H4 (cell line): ENCODE data around the gene WDR27. TPM values are rescaled to one million over a fixed set of nuclear protein-coding genes. Genes with fewer than 3 reads are reported as not detected.
A peak's percentile ranks its signal among the peaks of the same experiment; 100 is the strongest.
"Not testable (repeated sequence)": the region's sequence is repeated elsewhere in the genome, so short reads cannot be mapped to it uniquely, and the experiment has no call there.

Source experiments
- DNase-seq: peaks from one replicate; pipeline ENCODE4 v3.0.0-alpha.2; 2015; ENCODE audit warnings: low spot score
- total RNA-seq: library from RNA; depleted of rRNA; stranded (reverse); fragments of >200 nt; shearing (Covaris generic); gene quantifications from 2 replicates; pipeline ENCODE4 v1.2.3, GENCODE V29; 2014

The WDR27 gene
- total RNA-seq, 1 experiment from 2014 or later = 3.7 TPM

- no peak for DNase-seq
These were observed 8.2 kb upstream of the WDR27 start for GRCh38 chr6:169710009-169710408.

DNA sequence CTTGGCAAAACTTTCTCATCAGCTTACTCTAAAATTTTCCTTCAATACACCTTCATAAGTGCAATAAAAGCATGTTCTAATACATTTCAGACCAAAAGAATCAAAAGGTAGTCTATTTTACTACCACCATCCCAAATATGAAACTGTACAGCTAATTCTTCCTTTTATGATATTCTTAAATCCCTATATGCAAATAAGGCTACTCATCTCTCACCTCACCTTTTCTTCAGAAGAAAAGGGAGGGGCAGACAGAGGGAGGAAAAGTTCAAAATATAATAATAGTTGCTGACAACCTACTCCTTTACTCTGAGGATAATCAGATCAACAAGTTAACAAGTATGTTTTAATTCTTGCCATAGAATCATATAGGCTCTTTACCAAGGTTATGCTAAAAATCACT, 7.5 kb upstream of the WDR27 start:
- no peak for DNase-seq

GRCh38 chr6:169707772-169708171, 5.9 kb upstream of the WDR27 start:
- no peak for DNase-seq

DNA sequence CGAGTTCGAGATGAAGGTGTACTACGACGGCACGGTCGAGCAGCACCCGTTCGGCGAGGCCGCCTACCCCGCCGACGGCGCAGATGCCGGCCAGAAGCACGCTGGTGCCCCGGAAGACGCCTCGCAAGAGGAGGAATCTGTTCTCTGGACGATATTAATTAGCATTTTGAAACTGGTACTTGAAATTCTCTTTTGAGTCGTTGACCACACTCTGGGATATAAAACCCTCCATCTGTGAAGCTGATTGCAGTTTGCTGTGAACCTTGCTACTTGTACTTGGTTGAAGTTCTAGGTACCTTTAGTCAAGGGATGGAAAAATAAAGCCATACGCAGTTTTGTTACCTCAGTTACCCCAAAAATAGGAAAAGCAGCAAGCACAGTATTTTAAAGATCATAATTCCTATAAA, 1.0 kb upstream of the WDR27 start:
- DNase-seq = no peak

DNA sequence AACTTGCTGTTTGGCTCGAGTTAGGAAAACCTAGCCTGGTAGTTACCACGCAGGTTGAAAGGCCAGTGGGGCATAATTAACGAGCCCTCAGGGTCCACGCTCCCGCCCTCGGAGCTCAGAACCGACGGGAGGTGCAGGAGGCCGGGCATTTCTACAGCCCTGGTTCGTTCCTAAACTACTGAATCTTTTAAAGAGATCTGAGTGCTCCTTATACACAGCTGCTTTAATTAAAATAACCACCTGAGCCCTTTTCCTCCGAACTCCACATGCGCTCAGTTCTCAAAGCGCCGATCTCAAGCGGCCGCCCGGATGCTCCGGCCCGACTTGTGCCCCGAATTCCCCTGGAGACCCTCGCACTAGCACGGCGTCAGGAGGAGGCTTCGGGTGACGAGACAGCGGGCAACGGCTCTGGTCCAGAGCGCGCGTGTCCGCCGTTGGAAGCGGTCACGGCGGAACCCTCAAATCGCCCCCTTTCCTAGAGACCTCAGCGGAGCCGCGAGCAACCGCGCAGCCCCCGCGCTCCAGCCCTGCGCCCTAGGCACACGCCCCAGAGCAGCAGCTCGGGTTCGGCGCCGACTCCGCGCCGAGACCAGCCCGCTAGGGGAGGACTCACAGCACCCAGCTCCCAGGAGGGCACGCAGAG, 397 bp downstream of the WDR27 start:
- DNase-seq = no peak

DNA sequence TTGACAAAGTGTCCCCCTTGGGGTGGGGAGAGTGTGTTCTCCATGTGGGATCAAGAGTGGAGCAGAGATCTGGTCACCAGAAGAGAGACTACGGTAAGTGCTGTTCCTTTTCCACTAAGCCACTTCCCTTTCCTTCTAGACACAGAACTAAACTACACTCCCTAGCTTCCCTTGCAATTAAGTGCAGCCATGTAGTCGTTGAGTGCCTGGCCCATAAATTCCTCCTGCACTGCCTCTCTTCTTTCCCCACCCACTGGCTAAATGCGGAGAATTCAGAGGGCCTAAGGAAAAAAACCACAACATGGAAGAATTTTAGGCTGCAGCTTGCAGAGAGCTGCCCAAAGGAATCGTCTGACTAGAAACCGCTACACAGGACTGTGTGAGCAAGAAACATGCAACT, 1.5 kb downstream of the WDR27 start:
- DNase-seq = no peak

- not testable (repeated sequence) for DNase-seq
These were observed 4.7 kb downstream of the WDR27 start for GRCh38 chr6:169697115-169697514.

DNA sequence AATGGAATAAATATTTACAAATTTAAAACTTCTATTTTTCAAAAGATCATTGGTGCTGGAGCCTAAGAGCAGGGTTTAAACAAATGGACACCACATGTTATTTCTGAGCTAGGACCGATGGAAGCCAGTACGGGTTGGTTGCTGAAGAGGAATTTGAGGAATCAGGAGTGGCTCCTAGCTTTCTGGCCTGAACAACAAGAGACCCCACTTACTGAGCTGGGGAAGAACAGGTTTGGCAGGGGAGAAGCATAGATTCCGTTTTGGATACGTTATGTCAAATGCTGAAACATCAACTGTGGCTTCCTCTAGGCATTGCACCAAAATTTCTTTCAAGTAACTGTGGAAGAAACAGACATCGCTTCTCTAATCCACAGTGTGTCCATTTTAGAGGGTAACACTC, 6.7 kb downstream of the WDR27 start:
- no peak for DNase-seq

DNA sequence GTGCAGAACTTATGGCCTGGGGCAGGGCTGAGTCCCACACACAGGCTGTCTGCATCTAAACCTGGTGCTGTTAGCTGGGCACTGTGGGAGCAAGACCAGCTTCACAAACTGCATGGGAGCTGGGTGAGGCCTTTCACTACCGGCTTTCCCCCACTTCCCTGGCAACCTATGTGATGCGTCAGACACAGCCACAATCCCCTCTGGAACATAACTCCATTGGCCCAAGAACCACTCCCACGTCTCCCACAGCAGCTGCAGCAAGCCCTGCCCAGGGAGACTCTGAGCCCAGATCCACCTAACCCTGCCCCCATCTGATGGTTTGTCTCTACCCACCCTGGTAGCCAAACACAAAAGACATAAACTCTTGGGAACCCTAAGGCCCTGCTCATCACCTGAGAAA, 9.3 kb downstream of the WDR27 start:
- DNase-seq = no peak

DNA sequence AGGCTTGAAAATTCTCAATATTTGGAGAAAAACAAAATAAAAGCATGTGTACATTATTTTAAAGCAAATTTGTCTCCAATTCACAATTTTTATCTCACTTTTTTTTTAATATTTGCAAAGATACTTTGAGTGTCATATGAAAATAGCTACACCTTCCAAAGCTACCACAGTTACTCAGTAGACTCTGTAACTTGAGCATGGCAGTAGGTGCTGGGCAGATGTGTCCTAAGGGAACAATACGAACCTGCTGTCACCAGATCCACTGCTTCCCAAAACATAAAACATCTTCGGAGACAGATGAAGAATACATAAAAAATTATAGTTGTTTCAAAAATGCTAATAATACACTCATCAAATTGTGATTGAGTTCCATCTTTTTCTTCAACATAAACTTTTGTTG, 10.6 kb downstream of the WDR27 start:
- no peak for DNase-seq

GRCh38 chr6:169689287-169689686, 12.5 kb downstream of the WDR27 start:
- DNase-seq = peak; percentile 88

DNA sequence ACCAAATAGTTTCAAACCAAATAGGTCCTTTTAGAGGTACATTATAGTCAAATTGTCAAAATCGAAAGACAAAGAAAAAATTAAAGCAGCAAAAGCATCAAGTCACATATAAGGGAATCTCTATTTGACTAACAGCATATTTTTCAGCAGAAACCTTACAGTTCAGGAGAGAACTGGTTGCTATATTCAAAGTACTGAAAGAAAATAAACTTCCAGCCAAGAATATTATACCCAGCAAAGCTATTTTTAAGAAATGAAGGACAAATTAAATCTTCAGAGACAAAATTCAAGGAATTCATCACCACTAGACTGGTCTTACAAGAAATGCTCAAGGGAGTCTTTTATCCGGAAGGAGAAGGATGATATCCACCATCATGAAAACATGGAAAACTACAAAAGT, 16.0 kb downstream of the WDR27 start:
- DNase-seq = no peak

GRCh38 chr6:169684056-169684455, 17.8 kb downstream of the WDR27 start:
- DNase-seq = no peak

- no peak for DNase-seq
These were observed 23.5 kb downstream of the WDR27 start for GRCh38 chr6:169678342-169678741.

DNA sequence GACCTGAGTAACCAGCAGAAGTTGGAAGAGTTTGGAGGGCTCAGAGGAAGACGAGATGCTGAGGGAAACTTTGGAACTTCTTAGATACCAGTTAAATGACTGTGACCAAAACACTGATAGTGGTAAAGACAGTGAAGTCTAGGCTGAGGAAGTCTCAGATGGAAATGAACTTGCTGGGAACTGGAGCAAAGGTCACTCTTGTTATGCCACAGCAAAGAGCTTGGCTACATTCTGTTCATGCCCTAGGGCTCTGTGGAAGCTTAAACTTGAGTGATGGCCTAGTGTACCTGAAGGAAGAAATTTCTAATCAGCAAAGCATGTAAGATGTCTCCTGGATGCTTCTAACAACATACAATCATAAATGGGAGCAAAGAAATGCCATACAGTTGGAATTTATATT, 24.7 kb downstream of the WDR27 start:
- DNase-seq = no peak

DNA sequence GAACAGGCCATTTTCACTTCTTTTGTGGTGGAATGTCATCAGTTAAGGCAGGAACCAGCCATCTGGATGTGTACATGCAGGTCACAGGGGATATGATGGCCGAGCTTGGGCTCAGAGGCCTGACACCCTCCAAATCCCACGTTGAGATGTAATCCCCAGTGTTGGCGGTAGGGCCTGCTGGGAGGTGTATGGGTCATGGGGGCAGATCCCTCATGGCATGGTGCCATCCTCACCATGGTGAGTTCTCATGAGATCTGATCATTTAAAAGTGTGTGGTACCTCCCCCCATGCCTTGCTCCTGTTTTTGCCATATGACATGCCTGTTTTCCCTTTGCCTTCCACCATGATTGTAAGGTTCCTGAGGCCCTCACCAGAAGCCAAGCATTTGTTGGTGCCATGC, 26.8 kb downstream of the WDR27 start:
- DNase-seq = no peak

DNA sequence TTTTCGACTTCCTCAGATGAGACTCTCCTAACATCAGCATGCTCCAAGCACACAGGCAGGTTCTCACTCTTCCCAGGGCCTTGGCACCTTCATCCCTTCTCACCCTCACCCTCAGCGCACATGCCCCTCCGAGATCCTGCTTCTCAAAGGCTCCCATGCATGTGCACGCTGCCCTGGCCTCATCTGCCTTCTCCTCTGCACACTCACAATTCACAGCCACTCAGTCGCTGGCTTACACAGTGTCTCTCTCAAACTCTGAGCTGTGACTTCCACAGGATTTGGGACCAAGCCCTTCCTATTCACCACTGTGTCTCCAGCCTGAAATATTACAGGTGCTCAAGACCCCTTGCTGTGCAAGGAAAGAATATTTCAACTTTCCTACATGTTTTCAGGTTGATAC, 30.3 kb downstream of the WDR27 start:
- DNase-seq = no peak

DNA sequence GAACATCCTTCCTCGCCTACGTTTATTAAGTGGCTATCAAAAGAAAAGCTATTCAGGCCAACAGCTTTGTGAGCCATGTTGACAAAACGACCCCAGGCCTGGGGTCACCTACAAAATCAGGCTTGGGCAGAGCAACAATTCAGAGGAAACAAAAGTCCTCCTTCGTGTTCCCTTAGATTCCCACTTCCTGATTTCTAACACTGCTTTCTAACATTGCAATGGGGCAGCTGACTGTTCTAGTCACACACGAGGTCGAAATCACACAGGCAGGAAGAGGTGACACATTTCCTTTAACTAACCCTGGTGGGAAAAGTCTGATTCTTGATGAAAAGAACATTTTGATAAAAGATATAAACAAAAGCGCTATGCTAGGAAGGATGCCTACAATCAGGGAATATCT, 31.9 kb downstream of the WDR27 start:
- no peak for DNase-seq

DNA sequence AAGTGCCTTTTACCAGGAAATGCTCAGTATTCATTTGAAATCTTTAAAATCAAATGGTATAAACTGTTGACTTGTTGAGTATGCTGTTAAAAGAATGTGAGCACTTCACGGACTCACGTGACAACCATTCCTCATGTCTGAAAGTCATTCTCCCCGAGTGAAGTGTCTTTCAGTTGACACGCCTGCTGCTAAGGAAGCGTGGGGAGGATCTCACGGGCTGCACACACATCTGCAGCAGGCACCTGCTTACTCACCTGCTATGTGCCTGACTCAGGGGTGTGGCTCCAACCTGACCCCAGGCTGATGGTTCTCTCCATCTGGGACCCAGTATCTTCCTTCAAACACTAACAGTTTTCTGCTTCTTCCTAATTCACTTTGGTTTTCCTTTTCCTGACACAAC, 32.7 kb downstream of the WDR27 start:
- no peak for DNase-seq

DNA sequence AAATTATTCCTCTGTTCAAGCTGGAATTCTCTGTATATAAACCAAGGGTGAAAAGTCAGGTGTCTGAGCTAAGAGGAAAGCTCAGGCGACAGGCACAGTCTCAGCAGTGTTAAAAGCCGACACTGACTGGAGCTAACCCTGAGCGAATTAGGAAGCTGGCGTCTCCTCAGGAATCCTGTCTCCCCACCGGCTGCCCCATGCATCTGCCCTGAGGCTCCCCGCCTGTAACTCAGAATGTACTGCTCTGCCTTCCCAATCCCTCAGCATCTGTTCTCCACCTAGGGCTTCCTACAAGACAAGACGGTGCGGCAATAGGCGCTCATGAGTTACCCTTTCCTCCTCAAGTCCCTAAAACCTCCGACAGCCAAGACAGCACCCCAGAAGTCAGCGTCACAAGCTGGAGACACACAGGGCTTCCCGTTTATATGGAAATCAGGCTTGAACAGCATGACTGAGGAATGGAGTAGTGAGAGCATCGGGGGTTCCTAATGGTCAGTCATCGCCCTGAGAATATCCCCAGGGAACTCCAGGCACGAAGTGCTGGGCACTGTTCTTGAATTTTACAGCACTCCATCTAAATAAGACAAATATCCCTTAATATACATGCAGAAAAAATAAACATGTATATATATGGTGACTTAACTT, 33.5 kb downstream of the WDR27 start:
- no peak for DNase-seq

GRCh38 chr6:169667716-169668115, 34.1 kb downstream of the WDR27 start:
- no peak for DNase-seq

GRCh38 chr6:169666441-169666840, 35.4 kb downstream of the WDR27 start:
- no peak for DNase-seq

GRCh38 chr6:169665289-169665688, 36.5 kb downstream of the WDR27 start:
- no peak for DNase-seq

DNA sequence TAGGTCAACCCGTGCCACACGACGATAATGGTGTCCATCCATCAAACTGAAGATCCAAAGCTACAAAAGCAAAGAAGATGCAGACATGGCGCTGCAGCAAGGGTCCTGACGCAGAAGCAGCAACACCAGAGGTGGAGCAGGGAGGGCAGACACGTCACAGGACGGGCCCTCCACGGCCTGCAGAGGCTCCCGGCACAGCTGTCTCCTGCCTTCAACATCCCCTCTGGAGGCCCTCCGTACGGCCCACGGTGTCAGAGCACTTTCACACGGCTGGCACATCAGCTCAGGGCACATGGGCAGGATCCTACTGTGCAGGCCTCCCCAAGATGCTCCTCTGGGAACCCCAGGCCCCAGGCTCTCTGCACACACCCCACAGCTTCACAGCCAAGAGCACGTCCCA, 37.6 kb downstream of the WDR27 start:
- no peak for DNase-seq
